Astrocyte of the cerebellum (primary cell): ENCODE measurements around the gene COLEC12.

ENCODE experiments used
- DNase-seq: peaks from one replicate; pipeline ENCODE4 v3.0.0-alpha.2; 2011; ENCODE audit warnings: low read depth
- H3K4me3 ChIP-seq: 2 replicates; pipeline ENCODE4 v1.5.1; 2011; ENCODE audit warnings: mild to moderate bottlenecking, low read depth, low read length, moderate library complexity
- in situ Hi-C: cut with HindIII; loops from 2 replicates; pipeline ENCODE4 v1.10.0; 2017; ENCODE audit warnings: low sequenced_read_pairs
- TF ChIP-seq, protein P1 (sequence below): IDR thresholded peaks from 2 replicates; pipeline ENCODE4 v1.5.1; 2012; ENCODE audit warnings: low read length, low read depth, moderate library complexity, mild to moderate bottlenecking; ENCODE audit errors: missing control alignments

Gene COLEC12

DNA sequence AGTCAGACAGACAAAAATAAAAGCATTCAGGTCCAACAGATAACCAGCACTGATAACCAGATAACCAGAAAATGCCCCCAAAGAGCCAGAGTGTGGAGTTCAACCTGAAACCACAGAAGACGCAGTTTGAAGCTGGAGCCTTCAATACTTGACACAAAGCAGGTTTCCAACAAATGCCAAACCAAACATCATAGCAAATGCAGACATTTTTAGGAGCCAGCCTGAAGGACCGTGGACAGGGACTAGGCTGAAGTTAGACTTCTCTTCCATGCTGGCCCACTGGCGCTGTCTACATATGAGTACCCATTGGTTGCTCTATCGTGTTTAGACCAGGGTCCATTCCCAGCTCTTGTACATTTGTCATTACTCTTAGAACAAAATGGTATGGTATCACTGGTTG is 9.9 kb downstream of the COLEC12 start:
- TF ChIP-seq, protein P1, sequence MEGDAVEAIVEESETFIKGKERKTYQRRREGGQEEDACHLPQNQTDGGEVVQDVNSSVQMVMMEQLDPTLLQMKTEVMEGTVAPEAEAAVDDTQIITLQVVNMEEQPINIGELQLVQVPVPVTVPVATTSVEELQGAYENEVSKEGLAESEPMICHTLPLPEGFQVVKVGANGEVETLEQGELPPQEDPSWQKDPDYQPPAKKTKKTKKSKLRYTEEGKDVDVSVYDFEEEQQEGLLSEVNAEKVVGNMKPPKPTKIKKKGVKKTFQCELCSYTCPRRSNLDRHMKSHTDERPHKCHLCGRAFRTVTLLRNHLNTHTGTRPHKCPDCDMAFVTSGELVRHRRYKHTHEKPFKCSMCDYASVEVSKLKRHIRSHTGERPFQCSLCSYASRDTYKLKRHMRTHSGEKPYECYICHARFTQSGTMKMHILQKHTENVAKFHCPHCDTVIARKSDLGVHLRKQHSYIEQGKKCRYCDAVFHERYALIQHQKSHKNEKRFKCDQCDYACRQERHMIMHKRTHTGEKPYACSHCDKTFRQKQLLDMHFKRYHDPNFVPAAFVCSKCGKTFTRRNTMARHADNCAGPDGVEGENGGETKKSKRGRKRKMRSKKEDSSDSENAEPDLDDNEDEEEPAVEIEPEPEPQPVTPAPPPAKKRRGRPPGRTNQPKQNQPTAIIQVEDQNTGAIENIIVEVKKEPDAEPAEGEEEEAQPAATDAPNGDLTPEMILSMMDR, result no peak
- no peak overlapping the region for H3K4me3 ChIP-seq
- in situ Hi-C loops, result no loop called here
- DNase-seq, result no peak

DNA sequence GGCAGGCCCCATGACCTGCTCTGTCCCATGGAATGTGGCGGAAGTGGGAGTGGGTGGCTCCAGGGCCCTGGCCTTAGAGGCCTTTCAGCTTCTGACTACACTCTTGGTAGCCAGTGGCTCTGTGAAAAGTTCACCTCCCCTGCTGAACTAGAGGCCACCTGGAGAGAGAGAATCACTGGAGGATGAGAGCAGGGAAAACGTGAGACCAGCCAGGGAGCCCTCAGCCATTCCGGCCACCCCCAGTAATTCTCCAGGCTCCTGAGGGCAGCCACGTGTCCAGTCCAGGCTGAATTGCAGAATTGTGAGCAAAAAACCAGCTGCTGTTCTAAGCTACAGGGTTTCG is 10.5 kb downstream of the COLEC12 start:
- in situ Hi-C loops, result no loop called here
- no peak overlapping the region for H3K4me3 ChIP-seq
- TF ChIP-seq, protein P1, result no peak
- no peak for DNase-seq

DNA sequence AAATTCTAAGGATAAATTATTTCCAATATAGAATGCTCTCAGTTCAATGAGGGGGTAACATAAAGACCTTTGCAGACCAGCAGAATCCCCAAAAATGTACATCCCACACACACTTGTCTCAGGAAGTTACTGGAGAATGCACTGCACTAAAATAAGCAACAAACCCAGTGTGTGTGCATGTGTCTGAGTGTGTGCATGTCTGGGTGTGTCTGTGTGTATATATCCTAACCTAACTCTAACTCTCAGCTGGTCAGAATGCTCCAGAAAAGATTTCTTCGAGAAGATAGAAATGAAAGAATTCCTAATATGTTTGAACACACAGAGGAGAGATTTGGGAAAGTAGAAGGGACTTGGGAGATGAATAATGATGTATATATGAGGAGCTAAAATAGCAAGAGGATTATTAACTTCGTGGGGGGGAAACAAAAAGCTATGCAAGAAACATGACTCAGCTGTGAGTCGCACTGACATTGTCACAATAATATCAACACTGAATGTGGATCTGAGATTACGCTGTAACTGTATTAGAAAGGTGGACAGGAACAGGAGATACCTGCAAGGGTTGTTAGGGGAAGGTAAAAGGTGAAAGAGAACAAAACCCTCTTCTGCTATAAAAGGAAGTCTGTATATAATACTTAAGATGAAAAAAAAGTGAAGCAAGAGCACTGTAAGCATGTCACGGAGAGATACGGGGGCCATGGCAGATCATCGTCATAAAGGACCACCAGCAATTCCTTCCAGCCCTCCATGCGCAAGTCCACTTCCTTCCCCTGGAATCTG is 11.1 kb downstream of the COLEC12 start:
- no peak for DNase-seq
- in situ Hi-C loops, result no loop called here
- H3K4me3 ChIP-seq, result no peak overlapping the region
- TF ChIP-seq, protein P1, result no peak

DNA sequence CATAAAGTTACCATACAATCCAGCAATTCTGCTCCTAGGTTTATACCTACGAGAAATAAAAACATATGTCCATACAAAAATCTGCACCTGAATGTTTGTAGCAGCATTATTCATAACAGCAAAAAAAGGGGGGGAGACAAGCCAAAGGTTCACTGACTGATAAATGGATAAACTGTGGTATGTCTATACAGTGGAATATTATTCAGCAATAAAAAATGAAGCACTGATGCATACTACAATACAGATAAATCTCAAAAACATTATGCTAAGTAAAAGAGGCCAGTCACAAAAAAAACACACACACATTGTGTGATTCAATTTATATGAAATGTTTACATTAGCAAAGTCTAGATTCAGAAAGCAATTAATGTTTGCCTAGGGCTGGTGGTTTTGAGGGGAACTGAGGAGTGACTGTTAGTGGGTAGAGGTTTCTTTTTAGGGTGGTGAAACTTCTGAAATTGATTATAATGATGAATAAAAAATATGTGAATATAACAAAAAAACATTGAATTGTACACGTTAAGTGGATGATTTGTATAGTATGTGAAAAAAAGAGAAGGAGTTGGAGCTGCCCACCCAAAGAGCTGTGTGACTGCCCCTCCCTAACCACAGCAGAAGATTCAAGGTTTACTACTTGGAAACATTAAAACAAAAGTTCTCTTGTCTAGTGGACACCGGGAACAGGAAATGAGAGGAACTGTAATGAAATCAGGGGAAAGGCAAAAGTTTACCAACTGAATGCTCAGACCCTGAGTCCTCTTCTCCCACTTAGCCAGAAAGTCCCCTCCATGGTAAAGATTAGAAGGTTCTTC is 13.4 kb downstream of the COLEC12 start:
- in situ Hi-C loops, result no loop called here
- TF ChIP-seq, protein P1, result no peak
- H3K4me3 ChIP-seq, result no peak overlapping the region
- no peak for DNase-seq

DNA sequence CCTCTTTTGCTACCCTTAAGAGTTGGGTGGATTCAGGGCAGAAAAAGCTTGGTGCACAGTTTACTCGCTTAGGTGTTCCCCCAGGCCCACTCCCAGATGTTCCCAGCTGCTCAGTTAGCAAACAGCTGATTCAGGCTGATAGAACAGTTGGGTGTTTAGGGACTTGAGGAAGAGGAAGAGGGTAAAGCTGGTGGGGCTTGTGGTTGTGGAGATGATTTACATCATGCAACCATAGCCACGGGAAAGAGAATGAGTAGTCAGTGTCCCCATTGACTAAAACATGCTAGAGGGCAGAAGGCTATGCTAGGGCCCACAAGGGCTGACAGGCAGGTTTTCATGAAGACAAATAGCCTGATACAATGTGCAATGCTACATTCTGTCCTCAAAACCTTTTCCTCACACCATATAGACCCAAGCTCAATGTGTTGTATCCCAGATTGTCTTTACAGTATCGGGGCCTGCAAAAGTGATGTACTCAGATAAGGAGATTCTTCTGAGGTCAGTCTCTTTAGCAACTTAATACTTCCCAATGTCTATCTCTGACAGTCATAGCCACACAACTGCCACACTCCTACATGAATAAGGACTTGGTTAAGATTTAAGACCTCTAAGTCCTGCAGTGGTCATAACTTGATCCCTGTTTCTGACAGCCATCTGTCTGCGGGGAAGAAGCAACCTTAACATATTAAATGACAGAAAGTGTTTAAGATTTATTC is 15.6 kb downstream of the COLEC12 start:
- TF ChIP-seq, protein P1, result no peak
- in situ Hi-C loops, result no loop called here
- DNase-seq, result no peak

DNA sequence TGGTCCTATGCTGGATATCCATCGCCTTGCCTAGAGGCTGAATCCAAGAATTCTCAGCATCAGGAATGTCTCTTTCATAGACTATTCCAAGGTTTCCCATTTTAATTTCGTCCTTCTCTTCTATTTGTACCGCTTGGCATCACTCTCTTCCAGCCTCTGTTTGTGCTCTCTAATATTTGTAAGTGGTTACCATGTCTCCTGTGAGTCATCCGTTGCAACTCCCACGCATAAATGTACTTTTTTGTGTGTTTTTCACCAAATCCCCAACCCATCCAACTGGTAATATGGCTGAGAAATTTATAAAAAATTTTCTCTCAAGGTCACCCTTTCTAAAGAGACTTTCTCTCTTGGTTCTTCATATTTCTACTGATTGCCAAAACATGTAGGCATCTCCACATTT is 21.8 kb downstream of the COLEC12 start:
- TF ChIP-seq, protein P1, result no peak
- in situ Hi-C loops, result no loop called here
- H3K4me3 ChIP-seq, result no peak overlapping the region
- DNase-seq, result no peak

More for the DNA sequence above, 15.6 kb downstream of the COLEC12 start:
- no peak overlapping the region for H3K4me3 ChIP-seq
